SIG-M5 (cell line): ENCODE results near the gene PLCL2.

ENCODE experiments used
- DNase-seq: peaks from one replicate; lab custom pipeline; 2025; lab: John Stamatoyannopoulos, UW

Gene PLCL2

GRCh38 chr3:17047894-17048293, 163.1 kb downstream of the PLCL2 start:
- no peak for DNase-seq

- no peak for DNase-seq
Measured at GRCh38 chr3:17050071-17050470, 165.3 kb downstream of the PLCL2 start.

- DNase-seq, result no peak
Measured at GRCh38 chr3:17050506-17050905, 165.8 kb downstream of the PLCL2 start.

GRCh38 chr3:17052363-17052762, 167.6 kb downstream of the PLCL2 start:
- DNase-seq, result no peak

GRCh38 chr3:17054301-17054981, 169.7 kb downstream of the PLCL2 start:
- no peak for DNase-seq

- no peak for DNase-seq
Measured at GRCh38 chr3:17054982-17055343, 170.2 kb downstream of the PLCL2 start.

GRCh38 chr3:17055374-17056276, 170.9 kb downstream of the PLCL2 start:
- no peak for DNase-seq

- DNase-seq, result no peak
Measured at GRCh38 chr3:17057321-17057720, 172.6 kb downstream of the PLCL2 start.

GRCh38 chr3:17059989-17060550, 175.3 kb downstream of the PLCL2 start:
- no peak for DNase-seq

GRCh38 chr3:17061005-17061404, 176.2 kb downstream of the PLCL2 start:
- no peak for DNase-seq

GRCh38 chr3:17062736-17063135, 178.0 kb downstream of the PLCL2 start:
- DNase-seq, result no peak

GRCh38 chr3:17063596-17063995, 178.8 kb downstream of the PLCL2 start:
- DNase-seq, result no peak

- no peak for DNase-seq
Measured at GRCh38 chr3:17065315-17065714, 180.6 kb downstream of the PLCL2 start.

GRCh38 chr3:17065881-17066280, 181.1 kb downstream of the PLCL2 start:
- no peak for DNase-seq

GRCh38 chr3:17069754-17070153, 185.0 kb downstream of the PLCL2 start:
- no peak for DNase-seq

GRCh38 chr3:17070161-17070959, 185.6 kb downstream of the PLCL2 start:
- DNase-seq, result no peak

- DNase-seq, result no peak
Measured at GRCh38 chr3:17074559-17074958, 189.8 kb downstream of the PLCL2 start.

- no peak for DNase-seq
Measured at GRCh38 chr3:17075358-17075757, 190.6 kb downstream of the PLCL2 start.

GRCh38 chr3:17075907-17076306, 191.2 kb downstream of the PLCL2 start:
- no peak for DNase-seq

- DNase-seq, result no peak
Measured at GRCh38 chr3:17076940-17077605, 192.3 kb downstream of the PLCL2 start.

GRCh38 chr3:17077606-17078005, 192.9 kb downstream of the PLCL2 start:
- no peak for DNase-seq
